SK-N-SH (cell line): ENCODE data around the gene IKZF1. TPM values are rescaled to one million over a fixed set of nuclear protein-coding genes. Genes with fewer than 3 reads are reported as not detected.

Experiments used
- CTCF ChIA-PET: fragments of 300-600, 350-600 bp; formaldehyde crosslinking; extraction: SDS; loops from one replicate; lab custom pipeline; 2021; lab: Yijun Ruan, JAX
- POLR2A ChIA-PET: fragments of 350-600 bp; sonication (Branson Sonifier 250); formaldehyde crosslinking; extraction: SDS; loops from one replicate; lab custom pipeline; 2020; ENCODE audit warnings: antibody characterized with exemption, inconsistent platforms; lab: Yijun Ruan, JAX
- DNase-seq: peaks from one replicate; pipeline ENCODE4 v3.0.0; 2012
- H2AFZ ChIP-seq: fragments of 200-600 bp; sonication (generic); 2 replicates; pipeline ENCODE4 v1.8.1; 2016; ENCODE audit warnings: antibody characterized with exemption, mild to moderate bottlenecking, low read depth
- H3F3A ChIP-seq: fragments of 200-600 bp; sonication (generic); replicated peaks from 2 replicates; pipeline ENCODE3; 2016; ENCODE audit warnings: antibody characterized with exemption, mild to moderate bottlenecking; ENCODE audit not compliant: insufficient read depth
- H3K27ac ChIP-seq, 2 experiments: fragments of 200-500 bp in 1 of 2; fragments of 200-600 bp in 1 of 2; sonication (Bioruptor generic) in 1 of 2; sonication (generic), shearing (Covaris generic) in 1 of 2; 2 replicates each; pipeline versions ENCODE4 v1.5.1 to v1.6.1; 2014 to 2016; ENCODE audit warnings: low read depth in 2 of 2, inconsistent platforms in 1 of 2, low read length in 1 of 2, mild to moderate bottlenecking in 1 of 2, mixed read lengths in 1 of 2
- H3K27me3 ChIP-seq: fragments of 200-600 bp; sonication (generic), shearing (Covaris generic); 2 replicates; pipeline ENCODE4 v1.6.1; 2016; ENCODE audit warnings: mixed run types; ENCODE audit not compliant: insufficient read depth
- H3K36me3 ChIP-seq, 2 experiments: fragments of 200-500 bp in 1 of 2; fragments of 200-600 bp in 1 of 2; sonication (Bioruptor generic) in 1 of 2; sonication (generic) in 1 of 2; replicated peaks in 1 of 2; 2 replicates each; pipeline versions ENCODE3 to v1.5.1; 2014 to 2016; ENCODE audit warnings: low read length in 1 of 2, mild to moderate bottlenecking in 1 of 2; ENCODE audit not compliant: insufficient read depth in 2 of 2, control insufficient read depth in 1 of 2
- H3K4me1 ChIP-seq, 2 experiments: fragments of 200-500 bp in 1 of 2; fragments of 200-600 bp in 1 of 2; sonication (Bioruptor generic) in 1 of 2; sonication (generic), shearing (Covaris generic) in 1 of 2; 2 replicates each; pipeline versions ENCODE4 v1.5.1 to v1.6.1; 2014 to 2016; ENCODE audit warnings: low read depth in 1 of 2, low read length in 1 of 2, mixed run types in 1 of 2; ENCODE audit not compliant: insufficient read depth in 2 of 2, control insufficient read depth in 1 of 2
- H3K4me2 ChIP-seq: fragments of 200-600 bp; sonication (generic), shearing (Covaris generic); 2 replicates; pipeline ENCODE4 v1.6.1; 2017; ENCODE audit warnings: mixed run types
- H3K4me3 ChIP-seq, 2 experiments: fragments of 200-500 bp in 1 of 2; fragments of 200-600 bp in 1 of 2; sonication (Bioruptor generic) in 1 of 2; sonication (generic), shearing (Covaris generic) in 1 of 2; 2 replicates each; pipeline versions ENCODE4 v1.5.1 to v1.8.1; 2014 to 2016; ENCODE audit warnings: low read depth in 2 of 2, inconsistent platforms in 1 of 2, low read length in 1 of 2, mild to moderate bottlenecking in 1 of 2, mixed read lengths in 1 of 2, moderate library complexity in 1 of 2
- H3K79me2 ChIP-seq: fragments of 200-600 bp; sonication (generic); 2 replicates; pipeline ENCODE4 v1.8.1; 2017; ENCODE audit warnings: mild to moderate bottlenecking; ENCODE audit not compliant: insufficient read depth
- H3K9ac ChIP-seq: fragments of 200-600 bp; sonication (generic); 2 replicates; pipeline ENCODE4 v1.6.1; 2017; ENCODE audit warnings: mixed run types
- H3K9me2 ChIP-seq: fragments of 200-600 bp; sonication (generic); 2 replicates; pipeline ENCODE4 v1.6.1; 2017; ENCODE audit warnings: mixed run types
- H3K9me3 ChIP-seq: fragments of 200-600 bp; sonication (generic); 2 replicates; pipeline ENCODE4 v1.6.1; 2017; ENCODE audit warnings: mixed run types, mild to moderate bottlenecking, moderate library complexity
- H4K20me1 ChIP-seq: fragments of 200-600 bp; sonication (generic); 2 replicates; pipeline ENCODE4 v1.6.1; 2017; ENCODE audit warnings: mild to moderate bottlenecking, mixed run types; ENCODE audit not compliant: insufficient read depth
- ELF1 ChIP-seq: IDR thresholded peaks from 2 replicates; pipeline ENCODE4 v1.4.0; 2012
- GABPA ChIP-seq: IDR thresholded peaks from 2 replicates; pipeline ENCODE4 v1.4.0; 2012; ENCODE audit warnings: low read depth, mild to moderate bottlenecking
- MXI1 ChIP-seq: IDR thresholded peaks from 2 replicates; pipeline ENCODE4 v1.6.1; 2012; ENCODE audit warnings: mild to moderate bottlenecking, low read depth, low read length, improper control_type of control experiment
- NRF1 ChIP-seq: IDR thresholded peaks from 2 replicates; pipeline ENCODE4 v1.6.1; 2012; ENCODE audit warnings: low read depth, mild to moderate bottlenecking, low read length
- SIN3A ChIP-seq: IDR thresholded peaks from 2 replicates; pipeline ENCODE4 v1.6.1; 2012; ENCODE audit warnings: low read depth, mild to moderate bottlenecking, low read length, moderate library complexity, borderline replicate concordance
- SMC3 ChIP-seq: IDR thresholded peaks from 2 replicates; pipeline ENCODE4 v1.6.1; 2012; ENCODE audit warnings: low read depth, low read length, improper control_type of control experiment
- USF1 ChIP-seq: IDR thresholded peaks from 2 replicates; pipeline ENCODE4 v1.4.0; 2012; ENCODE audit warnings: low read depth, borderline replicate concordance
- ZBTB33 ChIP-seq: IDR thresholded peaks from 2 replicates; pipeline ENCODE4 v1.4.0; 2012; ENCODE audit warnings: low read depth, borderline replicate concordance
- WGBS: methylation state at CpG from one replicate; pipeline ENCODE4 v1.1.6; 2017; ENCODE audit warnings: low lambda C conversion rate; 5-methylcytosine and 5-hydroxymethylcytosine counted together
- polyA plus RNA-seq, 3 experiments: library from polyadenylated mRNA; depleted of rRNA; stranded (reverse); fragments of >200 nt; gene quantifications; 2 replicates each; pipeline ENCODE4 v1.2.3, GENCODE V29; 2012

The IKZF1 gene
- polyA plus RNA-seq, 1 of the 3 experiments (the other 2 are of a cell fraction): not detected

- no peaks in the 10 kb centered on the region for H3K9me2 ChIP-seq
- no peak for DNase-seq
- no peaks in the 10 kb centered on the region for H3F3A ChIP-seq
- H3K9me3 ChIP-seq: no peaks in the 10 kb centered on the region
- TF ChIP-seq ZBTB33 (no peak), GABPA (no peak), SMC3 (no peak), SIN3A (no peak), ELF1 (no peak)
- H3K4me2 ChIP-seq: no peak overlapping the region
- no peaks in the 10 kb centered on the region for H4K20me1 ChIP-seq
- ChIA-PET POLR2A (no interaction called here), CTCF (interaction anchor here (0.6 to 18.1 kb wide), 71 partner anchors 8 to 952 kb away, joined by 3 to 353 read pairs (median 5); no protein-coding TSS in a partner anchor)
- 56% methylated on average over 14 of the region's 14 CpGs for WGBS
- H3K4me3 ChIP-seq: no peak overlapping the region
- no peak overlapping the region for H3K27ac ChIP-seq
- H3K4me1 ChIP-seq: peaks cover 0 to 13% of the 10 kb centered on the region in 2 experiments; a peak in 1 of 4 replicates
- no peaks in the 10 kb centered on the region for H3K36me3 ChIP-seq
- H3K9ac ChIP-seq: no peak overlapping the region
- H2AFZ ChIP-seq: no peak overlapping the region
- no peaks in the 10 kb centered on the region for H3K79me2 ChIP-seq
- no peaks in the 10 kb centered on the region for H3K27me3 ChIP-seq
Measured at GRCh38 chr7:50418526-50419290, 114.2 kb downstream of the IKZF1 start.

- no peak overlapping the region for H3K27ac ChIP-seq
- H3K9me3 ChIP-seq: no peaks in the 10 kb centered on the region
- CTCF ChIA-PET: interaction anchor here (1.3 to 18.1 kb wide), 8 partner anchors 8 to 740 kb away, joined by 4 to 353 read pairs (median 6); no protein-coding TSS in a partner anchor
- no peaks in the 10 kb centered on the region for H3K27me3 ChIP-seq
- no peak overlapping the region for H3K9ac ChIP-seq
- H3K4me3 ChIP-seq: no peak overlapping the region
- TF ChIP-seq MXI1 (no peak), USF1 (no peak), NRF1 (no peak)
- peaks cover 0 to 33% of the 10 kb centered on the region in 2 experiments; a peak in 2 of 4 replicates for H3K4me1 ChIP-seq
- WGBS: 13% methylated on average over 2 of the region's 3 CpGs
- H3K79me2 ChIP-seq: no peaks in the 10 kb centered on the region
- H3F3A ChIP-seq: no peaks in the 10 kb centered on the region
- no peaks in the 10 kb centered on the region for H3K36me3 ChIP-seq
- H3K4me2 ChIP-seq: no peak overlapping the region
- no peak overlapping the region for H2AFZ ChIP-seq
- POLR2A ChIA-PET: no interaction called here
- no peaks in the 10 kb centered on the region for H3K9me2 ChIP-seq
- H4K20me1 ChIP-seq: no peaks in the 10 kb centered on the region
- no peak for DNase-seq
Measured at GRCh38 chr7:50421043-50421442, 116.5 kb downstream of the IKZF1 start.
